Measurements from ENCODE around the gene PPOX.

Gene PPOX

GRCh38 chr1:161198194-161198896 is 32.1 kb downstream of the PPOX start:
- no peak for DNase-seq

DNA sequence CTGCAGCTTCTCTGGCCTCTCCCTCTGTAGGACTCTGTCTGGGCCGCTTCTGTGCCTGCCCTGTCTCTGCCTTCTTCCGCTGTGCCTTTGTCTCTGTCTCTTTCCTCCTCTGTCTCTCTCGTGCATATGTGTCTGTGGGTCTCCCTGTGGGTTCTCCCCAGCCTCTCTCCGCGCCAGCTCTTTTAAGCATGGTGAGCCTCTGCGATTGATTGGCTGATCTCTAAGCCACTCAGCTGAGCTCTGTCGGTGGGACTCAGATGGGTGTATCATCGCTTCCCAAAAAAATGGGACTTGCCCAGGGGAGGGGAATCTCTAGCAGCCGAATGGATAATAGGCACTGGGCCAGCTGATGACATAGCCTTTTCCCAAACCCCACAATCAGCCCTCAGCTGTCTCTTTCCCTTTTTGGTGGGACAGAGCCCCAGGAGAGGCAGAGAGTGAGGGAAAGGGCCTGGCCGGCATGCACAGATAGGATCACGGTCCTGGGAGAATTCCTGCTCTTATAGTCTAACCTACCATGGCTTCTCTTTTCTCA is 32.7 kb downstream of the PPOX start, which contains the start of gene ADAMTS4:
Gene ADAMTS4 (minus strand): TSS at position 158 of the 535 bp plus-strand sequence. CDS start 427 bp downstream, outside the sequence.
- no peak for DNase-seq

DNA sequence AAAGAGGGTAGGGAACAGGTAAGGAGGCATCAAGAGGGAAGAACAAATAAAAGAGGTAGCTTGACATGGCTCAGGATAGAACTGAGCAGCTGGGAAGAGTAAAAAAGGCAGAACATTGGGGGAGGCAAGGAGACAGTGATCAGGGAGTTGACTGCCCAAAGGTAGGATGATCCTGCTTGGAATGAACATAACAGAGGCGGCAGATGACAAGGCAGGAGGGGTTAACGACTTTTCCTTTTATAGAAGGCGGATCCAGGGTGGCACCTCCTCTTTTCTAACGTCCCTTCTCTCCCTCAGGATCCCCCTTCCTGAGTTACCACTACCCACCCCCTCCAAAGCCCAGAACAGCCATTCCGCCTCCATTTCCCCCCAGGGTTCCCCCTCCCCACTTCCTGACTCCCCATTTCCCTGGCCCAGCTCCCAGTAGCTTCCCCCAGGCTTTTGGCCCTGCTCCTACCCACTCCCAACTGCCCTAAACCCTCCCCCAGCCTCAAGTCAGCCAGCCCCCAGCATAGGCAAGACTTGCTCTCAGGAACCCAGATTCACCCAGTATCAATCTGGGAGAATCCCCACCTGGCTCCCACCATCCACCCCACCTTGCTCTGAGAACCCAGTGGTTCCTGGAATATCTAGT is 33.4 kb downstream of the PPOX start:
- no peak for DNase-seq

GRCh38 chr1:161200421-161200991 is 34.3 kb downstream of the PPOX start:
- DNase-seq = no peak

DNA sequence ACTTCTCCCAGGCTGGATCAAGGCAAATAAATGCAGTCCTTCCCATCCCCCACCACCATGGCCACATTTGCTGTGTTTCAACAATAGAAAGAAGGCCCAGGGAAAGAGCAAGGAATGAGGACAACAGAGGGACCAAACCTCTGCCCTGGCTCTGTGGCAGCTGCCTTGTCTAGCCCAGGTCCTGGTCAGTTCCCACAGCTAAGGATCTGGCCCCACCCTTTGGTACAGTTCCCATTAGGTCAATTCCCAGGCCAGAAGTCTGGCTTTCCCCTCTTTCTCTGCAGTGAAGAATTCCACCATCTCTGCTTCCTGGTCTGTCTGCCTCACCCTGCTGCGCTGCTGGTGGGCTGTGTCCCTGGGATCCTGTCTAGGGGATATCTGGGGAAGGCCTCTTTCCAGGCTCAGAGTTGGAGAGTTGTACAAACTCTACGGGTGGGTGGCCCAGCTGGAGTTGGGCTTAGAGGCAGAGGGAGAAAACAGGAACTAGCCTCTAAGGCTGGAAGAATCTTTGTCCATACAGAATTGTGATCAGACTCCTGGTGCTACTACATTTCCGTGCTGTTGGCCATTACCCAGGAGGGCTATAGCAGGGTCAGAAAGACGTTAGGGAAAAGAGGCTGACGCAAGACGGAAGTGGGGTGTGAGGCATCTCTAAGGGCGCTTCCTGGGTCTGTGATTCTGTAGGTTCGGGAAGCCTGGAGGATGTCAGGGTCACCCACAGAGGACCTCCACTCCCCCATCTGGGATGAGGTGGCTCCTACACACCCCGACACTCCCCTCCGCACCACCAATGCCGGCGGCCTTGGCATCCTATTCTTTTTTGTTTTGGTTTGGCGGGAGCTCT is 35.0 kb downstream of the PPOX start:
- no peak for DNase-seq

GRCh38 chr1:161201836-161202712 is 35.8 kb downstream of the PPOX start, which contains the start of gene NDUFS2:
Gene NDUFS2 (plus strand): TSS chr1:161202367. CDS start chr1:161202386, 19 bp downstream.
- DNase-seq = peak; percentile 84 to 90 (median 87)

- no peak for DNase-seq
These were observed 40.4 kb downstream of the PPOX start for GRCh38 chr1:161206411-161207140.

DNA sequence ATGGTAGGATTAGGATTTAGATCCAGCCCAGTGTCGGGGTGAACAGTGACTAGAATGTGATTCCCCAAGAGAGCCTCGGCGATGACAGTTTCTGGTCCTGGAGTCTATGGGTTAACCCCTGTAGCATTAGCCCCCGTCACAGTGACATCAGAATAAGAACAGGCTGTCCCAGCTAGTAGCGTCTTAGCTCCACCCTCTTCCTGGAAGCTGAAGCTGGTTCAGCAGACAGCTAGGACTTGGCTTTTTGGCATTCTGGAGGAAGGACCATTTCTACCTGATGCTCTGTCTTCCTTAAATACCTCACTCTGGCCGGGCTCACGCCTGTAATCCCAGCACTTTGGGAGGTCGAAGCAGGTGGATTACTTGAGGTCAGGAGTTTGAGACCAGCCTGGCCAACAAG is 40.9 kb downstream of the PPOX start:
- no peak for DNase-seq

DNA sequence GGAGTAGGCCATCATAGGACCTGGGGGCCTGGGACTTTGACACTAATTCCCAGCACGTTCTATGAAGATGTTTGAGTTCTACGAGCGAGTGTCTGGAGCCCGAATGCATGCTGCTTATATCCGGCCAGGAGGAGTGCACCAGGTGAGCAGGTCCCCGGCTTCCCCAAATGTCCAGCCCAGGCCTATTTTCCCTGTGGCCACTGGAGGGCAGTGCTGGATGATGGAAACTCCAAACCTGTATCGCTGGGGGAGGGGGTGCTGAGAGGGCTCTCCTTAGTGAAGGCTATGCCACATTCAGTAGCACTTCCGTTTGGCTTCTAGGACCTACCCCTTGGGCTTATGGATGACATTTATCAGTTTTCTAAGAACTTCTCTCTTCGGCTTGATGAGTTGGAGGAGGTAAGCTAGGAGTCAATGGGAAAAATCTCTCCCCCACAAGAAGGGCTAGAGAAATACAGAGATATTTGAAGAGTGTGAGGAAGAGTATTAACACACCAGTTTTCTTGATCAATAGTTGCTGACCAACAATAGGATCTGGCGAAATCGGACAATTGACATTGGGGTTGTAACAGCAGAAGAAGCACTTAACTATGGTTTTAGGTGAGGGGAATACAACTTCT is 43.7 kb downstream of the PPOX start:
- peak; percentile 43 to 63 (median 56) for DNase-seq

GRCh38 chr1:161214369-161214768 is 48.1 kb downstream of the PPOX start:
- DNase-seq = no peak

DNA sequence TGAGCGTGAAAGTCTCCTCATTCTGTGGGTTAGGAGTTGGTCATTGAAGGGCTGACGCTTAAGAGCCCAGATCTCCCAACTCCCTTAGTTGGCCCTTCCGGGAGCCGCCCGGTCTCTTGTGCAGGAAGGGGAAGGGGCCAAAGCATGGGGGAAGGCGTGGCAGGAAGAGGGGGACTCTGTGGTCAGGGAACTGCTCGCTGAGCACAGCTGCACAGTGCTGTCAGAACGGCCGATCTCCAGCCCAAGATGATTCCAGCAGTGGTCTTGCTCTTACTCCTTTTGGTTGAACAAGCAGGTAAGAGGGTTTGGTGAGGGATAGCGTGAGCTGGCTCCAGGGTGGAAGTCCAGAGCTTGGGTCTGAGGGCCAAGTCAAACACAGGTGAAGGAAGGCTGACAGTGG is 48.9 kb downstream of the PPOX start, which contains the start of gene FCER1G:
Gene FCER1G (plus strand): TSS at position 220 of the 400 bp plus-strand sequence. CDS start 27 bp downstream, at position 247.
- DNase-seq = no peak

GRCh38 chr1:161216945-161217712 is 50.9 kb downstream of the PPOX start:
- DNase-seq = no peak

DNA sequence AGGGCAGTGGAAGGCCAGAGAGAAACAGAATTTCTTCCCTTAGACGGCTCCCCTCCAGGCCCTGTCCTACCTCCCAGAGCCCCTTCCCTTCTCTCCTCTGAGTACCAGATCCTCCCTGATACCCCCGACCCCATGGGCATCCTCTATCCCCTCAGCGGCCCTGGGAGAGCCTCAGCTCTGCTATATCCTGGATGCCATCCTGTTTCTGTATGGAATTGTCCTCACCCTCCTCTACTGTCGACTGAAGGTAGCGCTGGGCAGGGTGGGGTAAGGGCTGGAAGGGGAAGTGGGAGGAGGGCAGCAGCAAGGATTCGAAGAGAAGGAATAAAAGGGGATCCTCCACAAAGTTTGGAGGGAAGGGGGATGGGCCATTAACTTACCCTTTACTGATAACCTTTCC is 51.6 kb downstream of the PPOX start:
- DNase-seq = no peak

DNA sequence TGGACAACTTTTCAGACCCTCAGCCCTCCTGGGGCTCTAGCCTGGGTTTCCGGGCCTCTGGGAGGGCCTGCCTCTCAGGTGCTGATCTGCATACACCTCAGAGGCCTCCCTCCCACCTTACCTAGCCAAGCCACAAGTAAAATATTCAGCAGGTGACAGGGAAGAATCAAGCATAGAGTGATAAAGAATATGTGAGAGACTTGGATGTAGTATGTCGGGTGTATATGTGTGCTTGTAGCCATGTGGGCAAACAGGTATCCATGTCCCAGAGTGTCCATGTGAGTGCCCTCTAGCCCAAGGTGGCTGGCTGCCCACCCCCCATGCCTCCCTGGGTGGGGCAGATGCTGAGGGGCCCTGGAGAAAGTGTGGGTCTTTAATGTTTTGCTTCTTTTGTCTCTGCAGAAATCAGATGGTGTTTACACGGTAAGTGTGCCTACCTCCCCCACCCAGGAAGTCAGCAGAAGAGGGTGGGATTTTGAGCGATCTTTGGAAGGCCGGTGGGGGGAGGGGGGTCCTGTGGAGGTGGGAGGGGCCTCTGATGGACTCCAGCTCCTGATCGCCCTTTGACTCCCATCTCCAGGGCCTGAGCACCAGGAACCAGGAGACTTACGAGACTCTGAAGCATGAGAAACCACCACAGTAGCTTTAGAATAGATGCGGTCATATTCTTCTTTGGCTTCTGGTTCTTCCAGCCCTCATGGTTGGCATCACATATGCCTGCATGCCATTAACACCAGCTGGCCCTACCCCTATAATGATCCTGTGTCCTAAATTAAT is 52.3 kb downstream of the PPOX start:
- DNase-seq = peak in 3 of 4 experiments; percentile 20 to 69 (median 65)

GRCh38 chr1:161219078-161219892 is 53.1 kb downstream of the PPOX start:
- no peak for DNase-seq

DNA sequence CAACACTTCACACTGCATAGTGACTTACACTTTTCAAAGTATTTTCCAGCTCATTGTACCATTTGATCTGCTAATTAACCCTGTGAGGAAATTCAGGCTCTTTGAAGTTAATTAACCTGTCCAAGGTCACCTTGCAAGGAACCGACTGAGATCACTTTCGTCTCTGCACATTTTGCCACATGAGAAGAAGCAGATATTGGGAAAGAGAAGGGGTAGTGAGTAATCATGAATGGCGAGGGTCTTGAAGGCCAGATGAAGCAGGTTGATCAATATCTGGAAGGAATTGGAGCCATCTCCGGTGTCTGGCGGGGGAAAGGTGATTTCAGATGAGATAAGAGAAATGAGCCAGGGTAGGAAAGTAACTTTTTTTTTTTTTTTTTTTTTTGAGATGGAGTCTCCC is 53.8 kb downstream of the PPOX start:
- no peak for DNase-seq
